Glomerular visceral epithelial cell (primary cell): ENCODE results near the gene SLC22A7.
"Not testable (repeated sequence)": the region's sequence is repeated elsewhere in the genome, so short reads cannot be mapped to it uniquely, and the experiment has no call there.

ENCODE experiments used
- DNase-seq: peaks from one replicate; pipeline ENCODE4 v3.0.0-alpha.2; 2016; ENCODE audit errors: extremely low spot score

The SLC22A7 gene

DNA sequence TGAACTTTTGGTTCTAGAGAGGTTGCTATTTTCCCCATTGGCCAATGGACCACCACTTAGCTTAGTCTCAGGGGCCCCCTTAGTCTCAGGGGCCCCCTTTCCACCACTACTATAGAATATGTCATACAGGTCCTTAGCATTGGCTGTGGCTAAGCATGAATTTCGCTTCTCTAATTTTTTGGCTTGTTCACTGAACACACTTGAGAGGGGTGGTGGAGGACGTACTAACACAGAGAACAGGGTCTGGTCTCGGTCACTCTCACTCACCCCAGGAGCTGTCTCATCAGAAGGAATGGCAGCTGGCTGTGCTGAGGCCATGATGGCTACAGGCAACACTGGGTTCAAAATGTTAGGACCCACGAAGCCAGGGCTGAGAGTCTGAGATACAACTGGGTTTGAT, 41.1 kb downstream of the SLC22A7 start:
- no peak for DNase-seq

GRCh38 chr6:43346243-43346642, 48.2 kb downstream of the SLC22A7 start:
- DNase-seq: not testable (repeated sequence)

GRCh38 chr6:43347021-43347420, 49.0 kb downstream of the SLC22A7 start:
- no peak for DNase-seq

GRCh38 chr6:43347444-43347843, 49.4 kb downstream of the SLC22A7 start:
- DNase-seq: no peak

GRCh38 chr6:43351951-43352350, 53.9 kb downstream of the SLC22A7 start:
- DNase-seq: not testable (repeated sequence)
